ENCODE data around the gene GPR153.

Gene GPR153

DNA sequence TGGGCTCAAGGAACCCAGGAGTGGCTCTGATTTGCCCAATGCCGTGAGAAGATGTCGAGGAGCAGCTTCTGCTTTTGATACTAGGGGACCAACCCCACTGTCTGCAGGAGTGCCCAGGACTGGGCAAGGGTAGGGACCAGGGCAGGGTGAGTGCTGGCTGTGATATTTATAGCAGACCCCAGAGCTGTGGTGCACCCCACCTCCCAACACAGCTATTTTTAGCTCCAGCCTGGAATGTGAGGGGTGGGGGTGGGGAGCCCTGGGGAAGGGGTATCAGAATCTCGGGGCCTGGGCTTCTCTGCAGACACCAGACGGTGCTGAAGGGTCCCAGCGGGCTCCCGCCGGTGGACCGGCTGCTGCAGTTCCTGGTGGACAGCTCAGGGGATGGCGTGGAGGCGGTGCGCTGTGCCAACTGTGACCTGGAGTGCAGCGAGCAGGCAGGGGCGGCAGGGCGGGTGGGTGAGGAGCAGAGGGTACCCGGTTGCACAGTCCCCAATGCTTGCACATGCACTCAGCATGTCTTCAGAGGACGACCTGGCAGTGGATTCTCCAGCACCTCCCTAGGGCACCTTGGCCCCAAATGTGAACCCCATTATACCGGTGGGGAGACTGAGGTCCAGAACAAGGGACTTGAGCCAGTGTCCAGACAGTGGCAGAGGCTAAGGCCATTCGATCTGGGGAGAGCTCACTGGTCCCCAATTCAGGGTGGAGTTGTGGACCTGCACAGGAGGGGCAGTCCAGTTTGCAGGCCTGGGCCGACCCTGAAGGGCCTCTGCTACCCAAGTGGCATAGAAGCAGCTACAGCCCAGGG is 53.6 kb downstream of the GPR153 start:
- in situ Hi-C loops (cut with MboI; ENCODE audit: low sequenced_read_pairs) = no loop called here

- in situ Hi-C loops (cut with MboI; ENCODE audit: low sequenced_read_pairs) = no loop called here
Observed at GRCh38 chr1:6206520-6206855, 54.4 kb downstream of the GPR153 start.

GRCh38 chr1:6205849-6206519 is 54.9 kb downstream of the GPR153 start, which contains the start of gene RNF207:
Gene RNF207 (plus strand): TSS chr1:6206119. CDS start chr1:6206536, 417 bp downstream.
- in situ Hi-C loops (cut with MboI; ENCODE audit: low sequenced_read_pairs) = no loop called here

DNA sequence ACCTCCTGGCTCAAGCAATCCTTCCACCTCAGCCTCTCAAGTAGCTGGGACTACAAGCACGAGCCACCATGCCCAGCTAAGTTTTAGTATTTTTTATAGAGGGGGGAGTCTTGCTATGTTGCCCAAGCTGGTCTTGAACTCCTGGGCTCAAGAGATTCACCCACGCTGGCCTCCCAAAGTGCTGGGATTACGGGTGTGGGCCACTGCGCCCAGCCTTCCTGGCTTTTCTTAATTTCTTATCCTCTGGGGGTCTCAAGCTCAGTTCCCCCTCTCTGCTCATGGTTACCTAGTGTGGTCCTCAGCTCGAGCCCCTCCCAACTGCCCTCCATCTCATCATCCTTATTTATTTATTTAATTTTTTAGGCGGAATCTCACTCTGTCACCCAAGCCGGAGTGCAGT is 58.6 kb downstream of the GPR153 start:
- in situ Hi-C loops (cut with MboI; ENCODE audit: low sequenced_read_pairs) = no loop called here

DNA sequence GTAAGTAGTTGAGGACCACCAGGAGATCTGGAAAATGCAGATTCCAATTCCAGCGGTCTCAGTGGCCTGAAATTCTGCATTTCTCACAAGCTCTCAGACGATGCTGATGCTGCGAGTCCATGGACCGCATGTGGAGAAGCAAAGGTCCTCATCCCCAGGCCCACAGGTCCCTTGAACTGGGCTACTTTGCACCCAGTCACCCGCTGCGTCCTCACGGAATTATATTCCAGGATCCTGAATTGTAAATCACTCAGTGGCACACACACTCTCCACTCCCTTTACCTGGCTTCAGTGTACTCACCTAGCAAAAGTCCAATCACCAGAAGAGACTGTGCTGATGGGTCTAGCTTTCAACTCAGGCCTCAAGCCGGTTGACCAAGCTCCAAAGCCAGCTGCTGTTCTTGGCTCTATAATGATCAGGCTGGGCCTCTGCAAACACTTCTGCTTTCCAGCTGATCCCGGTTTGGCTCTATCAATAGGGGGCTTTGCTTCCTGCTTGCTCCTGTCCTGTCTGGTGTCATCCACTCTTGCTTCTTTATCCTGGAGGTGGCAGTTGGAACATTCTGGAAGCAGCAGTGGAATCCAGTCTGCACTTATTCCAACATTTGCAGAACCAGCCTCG is 60.6 kb downstream of the GPR153 start:
- in situ Hi-C loops (cut with MboI; ENCODE audit: low sequenced_read_pairs) = no loop called here

- in situ Hi-C loops (cut with MboI; ENCODE audit: low sequenced_read_pairs) = no loop called here
Observed at GRCh38 chr1:6199298-6200187, 61.4 kb downstream of the GPR153 start, which contains the start of gene RPL22. Gene RPL22 (minus strand): TSS chr1:6199595. CDS start chr1:6199573, 22 bp downstream.

DNA sequence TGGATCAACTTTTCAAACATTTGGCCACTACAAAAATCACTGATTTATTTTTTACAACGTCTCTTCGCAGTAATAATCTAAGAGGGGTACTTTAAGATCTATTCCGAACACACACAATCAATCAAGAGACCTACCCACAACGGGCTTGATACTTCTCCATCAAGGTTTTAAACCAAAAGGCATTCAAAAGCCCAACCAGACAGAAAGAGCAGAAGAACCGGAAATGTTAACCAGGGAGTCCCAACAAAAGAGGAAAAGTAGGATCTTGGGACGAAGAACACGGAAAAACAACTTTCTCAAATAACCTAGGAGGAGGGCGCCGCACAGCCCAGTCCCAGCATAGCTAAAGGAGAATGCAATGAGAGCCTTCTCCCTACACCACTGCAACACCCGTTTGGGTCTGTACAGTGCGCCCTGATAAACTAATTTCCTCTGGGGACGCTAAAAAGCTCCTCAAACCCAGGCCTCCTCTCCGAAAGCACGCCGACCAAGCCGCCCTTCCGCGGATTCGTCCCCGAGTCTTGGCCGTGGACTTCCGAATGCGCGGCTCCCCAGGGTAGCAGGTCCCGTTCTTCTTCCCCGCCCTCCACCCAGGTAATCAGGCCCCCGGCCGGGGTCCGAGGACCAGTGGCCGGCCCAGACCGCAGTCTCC is 62.1 kb downstream of the GPR153 start:
- in situ Hi-C loops (cut with MboI; ENCODE audit: low sequenced_read_pairs) = no loop called here

- in situ Hi-C loops (cut with MboI; ENCODE audit: low sequenced_read_pairs) = no loop called here
Observed at GRCh38 chr1:6197746-6198427, 63.0 kb downstream of the GPR153 start.
